Colonic mucosa (tissue), 4 donors: ENCODE data around the gene SLC24A3. TPM values are rescaled to one million over a fixed set of nuclear protein-coding genes. Genes with fewer than 3 reads are reported as not detected.

Experiments used
- DNase-seq: peaks from one replicate; pipeline ENCODE4 v3.0.0-alpha.2; 2020
- H3K27ac ChIP-seq: fragments of 200-600 bp; one replicate; pipeline ENCODE4 v1.8.0; 2021
- H3K27me3 ChIP-seq: fragments of 200-600 bp; one replicate; pipeline ENCODE4 v1.8.0; 2021
- H3K36me3 ChIP-seq: fragments of 200-600 bp; one replicate; pipeline ENCODE4 v1.8.0; 2021
- H3K4me1 ChIP-seq: fragments of 200-600 bp; one replicate; pipeline ENCODE4 v1.8.0; 2021; ENCODE audit warnings: mild to moderate bottlenecking
- H3K4me3 ChIP-seq: fragments of 200-600 bp; one replicate; pipeline ENCODE4 v1.8.0; 2021
- H3K9ac ChIP-seq, 2 donors: one replicate each; pipeline ENCODE4 v1.7.0; 2013; ENCODE audit warnings: control low read depth in 2 of 2, low read depth in 2 of 2, low read length in 2 of 2
- H3K9me3 ChIP-seq: fragments of 200-600 bp; one replicate; pipeline ENCODE4 v1.8.0; 2021
- intact Hi-C: fragments of 100-400 bp; cut with DNase I; formaldehyde crosslinking; loops from one replicate; pipeline ENCODE4 v1.14.1; 2022
- total RNA-seq, 2 donors: library from RNA; stranded (reverse); fragmentation: NEBNext Ultra II Directional in 1 of 2; extraction: Animal tissue kit (Norgen Biotek cat#: 25700) in 1 of 2; gene quantifications; one replicate each; pipeline ENCODE4 v1.2.1, GENCODE V29; 2021
- TF ChIP-seq, protein P1 (sequence below): fragments of 200-600 bp; IDR thresholded peaks from one replicate; pipeline ENCODE4 v1.8.0; 2022; ENCODE audit warnings: antibody characterized with exemption, mild to moderate bottlenecking
- donor health status: healthy.
- donor health status: DM: no; HTN: no; CAD: no.
- donor health status: DM: no; HTN: no; CAD: no.

SLC24A3 gene
- total RNA-seq, 2 donors from 2014 or later = 3.6 to 6.6 TPM

DNA sequence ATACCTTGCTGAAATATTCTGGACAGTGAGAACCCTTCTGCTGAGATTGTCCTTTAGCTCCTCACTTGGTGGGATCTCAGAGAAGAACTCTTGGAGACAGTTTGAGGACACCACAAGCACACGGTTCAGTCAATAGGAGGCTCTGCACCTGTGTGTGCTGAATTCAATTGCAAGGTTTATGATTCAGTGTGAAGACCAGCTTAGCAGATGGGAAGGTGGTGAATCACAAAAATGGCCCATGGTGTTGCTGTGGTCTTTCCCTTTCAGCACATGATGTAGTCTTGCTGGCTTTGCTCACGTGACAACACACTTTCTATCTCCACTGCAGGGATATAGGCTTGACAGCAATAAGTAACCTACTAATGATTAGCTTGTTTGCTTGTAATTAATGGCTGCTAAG is 270.3 kb downstream of the SLC24A3 start:
- intact Hi-C loops = no loop called here
- Histone ChIP-seq H3K9ac (no peak overlapping the region), H3K27me3 (no peaks in the 10 kb centered on the region), H3K27ac (no peak overlapping the region), H3K36me3 (no peaks in the 10 kb centered on the region), H3K9me3 (no peaks in the 10 kb centered on the region), H3K4me3 (no peak overlapping the region), H3K4me1 (no peaks in the 10 kb centered on the region)
- DNase-seq = no peak
- TF ChIP-seq, protein P1, sequence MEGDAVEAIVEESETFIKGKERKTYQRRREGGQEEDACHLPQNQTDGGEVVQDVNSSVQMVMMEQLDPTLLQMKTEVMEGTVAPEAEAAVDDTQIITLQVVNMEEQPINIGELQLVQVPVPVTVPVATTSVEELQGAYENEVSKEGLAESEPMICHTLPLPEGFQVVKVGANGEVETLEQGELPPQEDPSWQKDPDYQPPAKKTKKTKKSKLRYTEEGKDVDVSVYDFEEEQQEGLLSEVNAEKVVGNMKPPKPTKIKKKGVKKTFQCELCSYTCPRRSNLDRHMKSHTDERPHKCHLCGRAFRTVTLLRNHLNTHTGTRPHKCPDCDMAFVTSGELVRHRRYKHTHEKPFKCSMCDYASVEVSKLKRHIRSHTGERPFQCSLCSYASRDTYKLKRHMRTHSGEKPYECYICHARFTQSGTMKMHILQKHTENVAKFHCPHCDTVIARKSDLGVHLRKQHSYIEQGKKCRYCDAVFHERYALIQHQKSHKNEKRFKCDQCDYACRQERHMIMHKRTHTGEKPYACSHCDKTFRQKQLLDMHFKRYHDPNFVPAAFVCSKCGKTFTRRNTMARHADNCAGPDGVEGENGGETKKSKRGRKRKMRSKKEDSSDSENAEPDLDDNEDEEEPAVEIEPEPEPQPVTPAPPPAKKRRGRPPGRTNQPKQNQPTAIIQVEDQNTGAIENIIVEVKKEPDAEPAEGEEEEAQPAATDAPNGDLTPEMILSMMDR = no peak

DNA sequence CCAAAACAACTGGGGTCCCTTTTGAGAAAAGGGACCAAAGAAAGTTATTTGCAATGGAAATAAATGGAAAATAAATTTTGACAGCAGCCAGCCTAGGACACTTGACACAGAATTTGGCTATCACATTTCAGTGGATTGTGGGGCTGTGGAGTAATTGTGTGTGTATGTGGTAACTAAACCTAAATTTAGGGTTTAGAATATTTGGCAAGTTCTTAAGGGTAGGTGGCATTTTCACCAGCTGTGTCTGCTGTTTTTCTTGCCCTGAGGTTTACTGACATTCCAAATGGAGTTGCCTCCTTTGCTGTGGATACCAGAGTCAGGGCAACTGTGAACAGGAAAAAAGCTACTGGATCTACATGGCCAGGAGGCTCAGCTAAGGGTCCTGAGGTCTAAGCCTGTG is 270.9 kb downstream of the SLC24A3 start:
- no peak for DNase-seq
- TF ChIP-seq, protein P1 = no peak
- intact Hi-C loops = no loop called here
- no peaks in the 10 kb centered on the region for H3K4me1 ChIP-seq
- no peaks in the 10 kb centered on the region for H3K36me3 ChIP-seq
- no peaks in the 10 kb centered on the region for H3K9me3 ChIP-seq
- H3K4me3 ChIP-seq = no peak overlapping the region
- H3K27ac ChIP-seq = no peak overlapping the region
- no peak overlapping the region for H3K9ac ChIP-seq
- H3K27me3 ChIP-seq = no peaks in the 10 kb centered on the region

DNA sequence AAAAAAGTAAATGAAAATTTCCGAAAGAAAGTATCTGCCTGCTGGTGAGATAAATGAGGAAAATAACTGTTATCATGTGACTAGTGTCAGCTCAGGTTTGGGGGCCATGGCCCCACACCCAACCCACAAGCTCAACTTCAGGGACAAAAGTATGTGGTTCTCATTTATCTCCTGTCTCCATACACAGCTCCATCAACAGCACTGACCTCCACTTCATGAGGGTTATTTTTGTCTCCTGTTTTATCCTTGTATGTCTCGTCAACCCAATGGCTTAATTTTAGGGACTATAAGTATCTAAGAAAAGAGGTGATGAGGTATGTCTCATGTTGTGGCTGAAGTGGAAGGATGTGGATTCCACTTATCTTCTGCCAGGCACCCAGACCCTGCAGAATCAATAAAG is 274.0 kb downstream of the SLC24A3 start:
- no peak overlapping the region for H3K27ac ChIP-seq
- no peaks in the 10 kb centered on the region for H3K36me3 ChIP-seq
- no peak overlapping the region for H3K9ac ChIP-seq
- intact Hi-C loops = no loop called here
- no peaks in the 10 kb centered on the region for H3K9me3 ChIP-seq
- TF ChIP-seq, protein P1 = no peak
- H3K4me1 ChIP-seq = no peaks in the 10 kb centered on the region
- no peak overlapping the region for H3K4me3 ChIP-seq
- no peak for DNase-seq
- no peaks in the 10 kb centered on the region for H3K27me3 ChIP-seq

DNA sequence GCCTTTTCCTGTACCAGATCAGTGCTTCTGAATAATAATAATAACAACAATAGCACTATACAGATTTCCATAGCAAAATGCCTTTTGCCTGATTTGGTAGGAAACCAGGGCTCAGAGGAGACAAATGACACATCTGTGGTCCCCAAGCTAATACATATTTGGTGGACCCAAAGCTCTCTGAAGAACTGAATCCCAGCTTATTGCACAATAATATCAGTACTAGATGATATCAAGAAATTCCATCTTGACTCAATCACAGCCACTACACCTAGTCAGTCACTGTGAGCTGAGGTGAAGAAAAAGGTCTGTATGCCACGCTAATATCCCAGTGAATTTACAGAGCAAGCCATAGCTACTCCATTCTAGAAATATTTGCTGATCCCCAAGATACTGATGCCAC is 275.0 kb downstream of the SLC24A3 start:
- no peak for DNase-seq
- Histone ChIP-seq H3K9ac (no peak overlapping the region), H3K4me3 (no peak overlapping the region), H3K9me3 (no peaks in the 10 kb centered on the region), H3K36me3 (no peaks in the 10 kb centered on the region), H3K27ac (no peak overlapping the region), H3K27me3 (no peaks in the 10 kb centered on the region), H3K4me1 (no peaks in the 10 kb centered on the region)
- intact Hi-C loops = no loop called here
- TF ChIP-seq, protein P1 = no peak

DNA sequence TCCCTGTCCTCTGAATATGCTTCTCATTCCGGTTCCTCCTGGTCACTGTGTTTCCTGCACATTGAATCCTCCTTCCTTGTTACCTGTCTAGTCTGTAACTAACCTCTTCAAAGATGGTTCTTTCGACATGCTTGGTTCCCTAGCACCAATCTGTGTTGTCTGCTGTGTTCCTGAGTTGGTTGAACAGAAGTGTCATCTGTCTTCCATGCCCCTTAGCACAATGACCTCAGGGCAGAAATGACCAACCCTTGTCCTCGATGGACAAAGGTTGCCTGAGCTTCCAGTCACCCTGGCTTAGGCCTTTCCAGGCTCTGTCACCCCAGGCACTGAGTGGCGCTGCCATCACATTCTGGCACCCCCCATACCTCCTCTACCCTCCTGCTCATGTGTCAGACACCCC is 278.8 kb downstream of the SLC24A3 start:
- Histone ChIP-seq H3K27me3 (no peaks in the 10 kb centered on the region), H3K36me3 (no peaks in the 10 kb centered on the region), H3K27ac (no peak overlapping the region), H3K4me3 (no peak overlapping the region), H3K4me1 (no peaks in the 10 kb centered on the region), H3K9ac (no peak overlapping the region), H3K9me3 (no peaks in the 10 kb centered on the region)
- no peak for DNase-seq
- intact Hi-C loops = no loop called here
- TF ChIP-seq, protein P1 = no peak

DNA sequence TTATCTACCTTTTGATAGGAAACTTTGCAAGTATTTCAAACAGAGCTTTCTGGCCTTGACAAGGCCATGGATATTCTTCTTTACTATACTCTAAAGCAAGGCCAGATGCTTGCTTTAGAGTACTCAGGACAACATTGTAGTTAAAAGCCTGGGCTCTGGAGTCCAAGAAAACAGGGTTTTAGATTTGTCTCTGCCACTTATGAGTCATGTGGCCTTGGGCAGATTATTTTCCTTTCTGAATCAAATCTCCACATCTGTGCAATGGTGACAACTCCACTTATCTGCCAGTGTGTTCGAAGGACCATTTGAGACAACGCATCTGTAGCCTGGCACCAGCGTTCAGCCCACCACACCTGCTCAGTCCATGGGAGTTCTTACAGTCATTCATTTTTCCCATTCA is 279.7 kb downstream of the SLC24A3 start:
- Histone ChIP-seq H3K27me3 (no peaks in the 10 kb centered on the region), H3K36me3 (no peaks in the 10 kb centered on the region), H3K9me3 (no peaks in the 10 kb centered on the region), H3K4me3 (no peak overlapping the region), H3K27ac (no peak overlapping the region), H3K9ac (no peak overlapping the region), H3K4me1 (no peaks in the 10 kb centered on the region)
- TF ChIP-seq, protein P1 = no peak
- DNase-seq = no peak
- intact Hi-C loops = no loop called here
